ENCODE measurements around the gene TNIP1.

DNA sequence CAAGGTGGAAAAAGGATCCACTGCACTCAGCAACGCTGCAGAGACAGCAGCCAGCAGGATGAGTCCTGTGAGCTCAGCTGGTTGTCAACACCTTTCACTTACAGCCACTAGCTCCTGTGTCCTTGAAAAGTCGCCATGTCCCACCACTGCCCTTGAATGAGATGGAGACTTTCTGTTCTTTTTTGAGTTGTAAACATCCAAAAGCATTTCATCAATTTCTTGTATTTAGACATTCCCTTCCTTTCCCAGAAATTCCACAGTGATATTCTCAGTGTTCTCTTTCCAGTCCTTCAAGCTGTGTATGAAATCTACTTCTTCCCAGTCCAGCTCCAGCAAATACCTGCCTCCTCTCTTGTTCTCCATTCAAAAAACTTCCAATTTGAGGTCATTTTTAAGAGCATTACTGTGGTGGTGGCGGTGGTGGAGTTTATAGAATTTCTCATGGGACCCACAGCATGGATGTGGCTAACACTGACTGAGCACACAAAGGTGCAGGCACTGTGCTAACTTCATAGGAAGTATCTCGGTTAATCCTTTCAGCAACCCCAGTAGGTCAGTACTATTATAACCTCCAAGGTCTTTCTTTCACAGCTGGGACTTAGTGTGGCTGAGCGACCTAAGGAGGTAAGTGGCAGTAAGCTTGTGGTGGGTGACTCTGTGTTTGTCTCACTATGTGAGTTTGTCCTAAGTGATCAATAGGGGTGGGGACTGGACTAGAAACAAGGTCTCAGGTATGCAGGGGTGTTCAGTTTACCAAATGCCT is 75.5 kb downstream of the TNIP1 start:
- TF ChIP-seq, protein P1, sequence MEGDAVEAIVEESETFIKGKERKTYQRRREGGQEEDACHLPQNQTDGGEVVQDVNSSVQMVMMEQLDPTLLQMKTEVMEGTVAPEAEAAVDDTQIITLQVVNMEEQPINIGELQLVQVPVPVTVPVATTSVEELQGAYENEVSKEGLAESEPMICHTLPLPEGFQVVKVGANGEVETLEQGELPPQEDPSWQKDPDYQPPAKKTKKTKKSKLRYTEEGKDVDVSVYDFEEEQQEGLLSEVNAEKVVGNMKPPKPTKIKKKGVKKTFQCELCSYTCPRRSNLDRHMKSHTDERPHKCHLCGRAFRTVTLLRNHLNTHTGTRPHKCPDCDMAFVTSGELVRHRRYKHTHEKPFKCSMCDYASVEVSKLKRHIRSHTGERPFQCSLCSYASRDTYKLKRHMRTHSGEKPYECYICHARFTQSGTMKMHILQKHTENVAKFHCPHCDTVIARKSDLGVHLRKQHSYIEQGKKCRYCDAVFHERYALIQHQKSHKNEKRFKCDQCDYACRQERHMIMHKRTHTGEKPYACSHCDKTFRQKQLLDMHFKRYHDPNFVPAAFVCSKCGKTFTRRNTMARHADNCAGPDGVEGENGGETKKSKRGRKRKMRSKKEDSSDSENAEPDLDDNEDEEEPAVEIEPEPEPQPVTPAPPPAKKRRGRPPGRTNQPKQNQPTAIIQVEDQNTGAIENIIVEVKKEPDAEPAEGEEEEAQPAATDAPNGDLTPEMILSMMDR (IDR thresholded peaks at IDR 0.05; ENCODE audit: borderline replicate concordance, extremely low read depth, low read length, poor library complexity, severe bottlenecking), result no peak
- TF ChIP-seq EZH2 (IDR thresholded peaks at IDR 0.05; ENCODE audit: borderline replicate concordance, low read depth, low read length, severe bottlenecking), result no peak

Data from DND-41 (cell line).